Liver (tissue), 9 donors: ENCODE results near the gene SLC35F4. TPM values are rescaled to one million over a fixed set of nuclear protein-coding genes. Genes with fewer than 3 reads are reported as not detected.

ENCODE experiments used
- DNase-seq: peaks from one replicate; pipeline ENCODE4 v3.0.0-alpha.2; 2017; ENCODE audit warnings: low spot score
- H3K27ac ChIP-seq, 2 donors: one replicate each; pipeline ENCODE4 v1.7.0; 2013; ENCODE audit warnings: inconsistent platforms in 2 of 2, low read length in 2 of 2, control low read depth in 1 of 2, low read depth in 1 of 2, mild to moderate bottlenecking in 1 of 2
- H3K27me3 ChIP-seq, 4 donors: one replicate each; pipeline versions ENCODE4 v1.6.1 to v1.7.0; 2013; ENCODE audit warnings: low read length in 3 of 4, inconsistent platforms in 1 of 4, mild to moderate bottlenecking in 1 of 4, moderate library complexity in 1 of 4; ENCODE audit not compliant: control insufficient read depth in 4 of 4, insufficient read depth in 4 of 4
- H3K36me3 ChIP-seq, 4 donors: one replicate each; pipeline versions ENCODE4 v1.6.1 to v1.7.0; 2013; ENCODE audit warnings: low read length in 3 of 4, mild to moderate bottlenecking in 3 of 4, low read depth in 1 of 4, moderate library complexity in 1 of 4; ENCODE audit not compliant: control insufficient read depth in 4 of 4, insufficient read depth in 3 of 4
- H3K4me1 ChIP-seq, 4 donors: one replicate each; pipeline versions ENCODE4 v1.6.1 to v1.7.0; 2013; ENCODE audit warnings: low read length in 3 of 4, mild to moderate bottlenecking in 3 of 4, moderate library complexity in 1 of 4; ENCODE audit not compliant: control insufficient read depth in 4 of 4, insufficient read depth in 4 of 4
- H3K4me3 ChIP-seq, 3 donors: one replicate each; pipeline versions ENCODE4 v1.6.1 to v1.7.0; 2013; ENCODE audit warnings: low read length in 3 of 3, control low read depth in 1 of 3, low read depth in 1 of 3, mild to moderate bottlenecking in 1 of 3
- H3K9ac ChIP-seq, 2 donors: one replicate each; pipeline ENCODE4 v1.7.0; 2013; ENCODE audit warnings: low read length in 2 of 2, mild to moderate bottlenecking in 2 of 2, moderate library complexity in 2 of 2, control low read depth in 1 of 2, low read depth in 1 of 2
- H3K9me3 ChIP-seq, 4 donors: one replicate each; pipeline versions ENCODE4 v1.6.1 to v1.7.0; 2013; ENCODE audit warnings: low read length in 3 of 4; ENCODE audit not compliant: control insufficient read depth in 4 of 4
- ATF3 ChIP-seq: IDR thresholded peaks from 2 replicates; pipeline ENCODE4 v1.6.1; 2016; ENCODE audit warnings: antibody characterized with exemption
- CTCF ChIP-seq: fragments of 150-350 bp; IDR thresholded peaks from 2 replicates; pipeline ENCODE4 v1.5.1; 2017; ENCODE audit warnings: improper control_type of control experiment, low read depth, low read length; ENCODE audit not compliant: missing input control
- FOXA2 ChIP-seq: IDR thresholded peaks from 2 replicates; pipeline ENCODE4 v1.6.1; 2016; ENCODE audit warnings: antibody characterized with exemption
- GABPA ChIP-seq, 2 donors: IDR thresholded peaks in 1 of 2; conservative IDR thresholded peaks in 1 of 2; 2 replicates each; pipeline ENCODE4 v1.6.1; 2016; ENCODE audit warnings: antibody characterized with exemption in 2 of 2, mild to moderate bottlenecking in 1 of 2, moderate library complexity in 1 of 2
- HNF4A ChIP-seq, 2 donors: conservative IDR thresholded peaks; 2 replicates each; pipeline ENCODE4 v1.6.1; 2016; ENCODE audit warnings: antibody characterized with exemption in 2 of 2, mild to moderate bottlenecking in 2 of 2
- HNF4G ChIP-seq: IDR thresholded peaks from 2 replicates; pipeline ENCODE4 v1.6.1; 2016; ENCODE audit warnings: antibody characterized with exemption
- MAX ChIP-seq: IDR thresholded peaks from 2 replicates; pipeline ENCODE4 v1.6.1; 2016; ENCODE audit warnings: antibody characterized with exemption
- RAD21 ChIP-seq, 2 donors: IDR thresholded peaks; 2 replicates each; pipeline ENCODE4 v1.6.1; 2016; ENCODE audit warnings: antibody characterized with exemption in 2 of 2, mild to moderate bottlenecking in 2 of 2
- RXRA ChIP-seq, 2 donors: IDR thresholded peaks; 2 replicates each; pipeline ENCODE4 v1.6.1; 2017 to 2018; ENCODE audit warnings: antibody characterized with exemption in 2 of 2, mild to moderate bottlenecking in 1 of 2
- TAF1 ChIP-seq: conservative IDR thresholded peaks from 2 replicates; pipeline ENCODE4 v1.6.1; 2016; ENCODE audit warnings: antibody characterized with exemption, mild to moderate bottlenecking
- YY1 ChIP-seq: IDR thresholded peaks from 2 replicates; pipeline ENCODE4 v1.6.1; 2016; ENCODE audit warnings: antibody characterized with exemption, mild to moderate bottlenecking
- ZBTB33 ChIP-seq: IDR thresholded peaks from 2 replicates; pipeline ENCODE4 v1.6.1; 2016; ENCODE audit warnings: antibody characterized with exemption
- polyA plus RNA-seq, 2 donors: library from polyadenylated mRNA; stranded (reverse) in 1 of 2; unstranded in 1 of 2; fragments of 200-250 nt in 1 of 2; fragments of >200 nt in 1 of 2; fragmentation: Nextera tagmentation in 1 of 2; extraction: Ambion mirVana in 1 of 2; gene quantifications; one replicate each; pipeline versions ENCODE4 v1.2.1 to v1.2.3, GENCODE V29; 2013 to 2015
- total RNA-seq, 2 donors: library from RNA; depleted of rRNA; stranded (reverse); fragments of >200 nt; gene quantifications; one replicate each; pipeline ENCODE4 v1.2.3, GENCODE V29; 2014
- donor health status: healthy.
- donor health status: healthy.
- donor health status: healthy.
- donor health status: healthy.
- donor health status: healthy.

Gene SLC35F4
- total and polyA plus RNA-seq, 4 donors: not detected

- H3K27ac ChIP-seq: no peak overlapping the region
- H3K4me1 ChIP-seq: no peaks in the 10 kb centered on the region
- H3K36me3 ChIP-seq: no peaks in the 10 kb centered on the region
- H3K4me3 ChIP-seq: no peak overlapping the region
- no peak for DNase-seq
- H3K9ac ChIP-seq: no peak overlapping the region
- peaks cover 0 to 2% (median 0%) of the 10 kb centered on the region in 4 donors for H3K9me3 ChIP-seq
- no peaks in the 10 kb centered on the region for H3K27me3 ChIP-seq
- TF ChIP-seq RXRA (IDR thresholded peaks at IDR 0.05): no peak
- TF ChIP-seq TAF1: no peak
- TF ChIP-seq ZBTB33: no peak
- TF ChIP-seq FOXA2: no peak
- TF ChIP-seq CTCF: no peak
- no peak for TF ChIP-seq YY1
- TF ChIP-seq HNF4G: no peak
- no peak for TF ChIP-seq HNF4A (conservative IDR thresholded peaks at IDR 0.05)
- TF ChIP-seq ATF3: no peak
- TF ChIP-seq GABPA (IDR thresholded peaks at IDR 0.05 in 1 of 2, conservative IDR thresholded peaks at IDR 0.05 in 1 of 2): no peak
- TF ChIP-seq RAD21 (IDR thresholded peaks at IDR 0.05): no peak
- no peak for TF ChIP-seq MAX
Measured at GRCh38 chr14:57519043-57519442, 346.8 kb downstream of the SLC35F4 start.
